HL-60/S4 treated with phorbol 12-myristate 13-acetate at 8.2 ng/mL for 4 days and 3 days (cell line): ENCODE data around the gene XPO6.
"Not testable (repeated sequence)": the region's sequence is repeated elsewhere in the genome, so short reads cannot be mapped to it uniquely, and the experiment has no call there.

Experiments used
- in situ Hi-C: fragments of 300-500 bp; cut with MboI; formaldehyde crosslinking; loops from 2 replicates; pipeline ENCODE4 v1.15.0; 2022; ENCODE audit warnings: low sequenced_read_pairs

XPO6 gene

DNA sequence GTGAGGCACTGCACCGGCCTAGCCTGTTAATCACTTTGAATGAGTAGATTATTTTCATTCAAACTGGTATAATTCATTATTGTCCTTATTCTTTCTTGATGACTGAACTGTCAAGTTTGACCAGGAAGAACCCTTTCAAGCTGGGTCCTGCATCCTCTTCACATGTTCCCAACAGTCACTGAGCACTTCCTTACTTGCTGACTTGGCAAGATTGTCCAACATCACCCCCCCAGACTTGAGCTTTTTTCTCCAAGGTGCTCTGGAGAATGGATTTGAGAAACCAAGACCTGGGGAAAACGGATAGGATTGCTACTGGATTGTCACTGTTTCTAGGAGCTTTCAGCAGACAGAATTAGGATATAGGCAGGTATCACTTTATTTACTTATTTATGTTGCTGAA lies 93.1 kb downstream of the XPO6 start:
- in situ Hi-C loops, result no loop called here

DNA sequence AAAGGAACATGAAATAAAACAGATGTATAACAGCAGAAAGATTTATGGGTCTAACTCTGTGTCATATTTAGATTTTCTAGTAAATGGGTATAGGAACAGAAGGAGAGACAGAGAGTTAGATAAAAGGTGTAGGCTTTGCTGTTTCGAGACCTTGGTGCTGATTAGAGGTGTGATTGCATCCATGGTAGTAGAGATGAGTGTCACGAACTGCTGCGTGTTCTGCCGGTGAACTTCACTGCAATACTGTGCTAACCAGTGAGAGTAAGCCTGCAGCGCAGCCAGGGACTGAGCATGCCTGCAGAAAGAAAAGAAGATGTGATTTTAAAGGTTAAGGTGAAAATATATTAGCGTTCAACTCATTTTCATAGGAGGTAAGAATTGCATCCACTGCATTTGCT lies 94.6 kb downstream of the XPO6 start:
- in situ Hi-C loops, result no loop called here

DNA sequence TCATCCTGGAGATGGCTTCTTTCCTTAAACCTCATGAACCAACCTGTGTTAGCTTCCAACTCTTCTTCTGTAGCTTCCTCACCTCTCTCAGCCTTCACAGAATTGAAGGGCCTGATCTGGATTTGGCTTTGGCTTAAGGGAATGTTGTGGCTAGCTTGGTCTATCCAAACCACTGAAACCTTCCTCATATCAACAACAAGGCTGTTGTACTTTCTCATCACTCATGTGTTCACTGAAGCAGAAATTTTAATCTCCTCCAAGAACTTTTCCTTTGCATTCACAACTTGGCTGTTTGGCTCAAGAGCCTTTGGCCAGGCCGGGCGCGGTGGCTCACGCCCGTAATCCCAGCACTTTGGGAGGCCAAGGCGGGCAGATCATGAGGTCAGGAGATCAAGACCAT lies 95.9 kb downstream of the XPO6 start:
- in situ Hi-C loops, result not testable (repeated sequence)

DNA sequence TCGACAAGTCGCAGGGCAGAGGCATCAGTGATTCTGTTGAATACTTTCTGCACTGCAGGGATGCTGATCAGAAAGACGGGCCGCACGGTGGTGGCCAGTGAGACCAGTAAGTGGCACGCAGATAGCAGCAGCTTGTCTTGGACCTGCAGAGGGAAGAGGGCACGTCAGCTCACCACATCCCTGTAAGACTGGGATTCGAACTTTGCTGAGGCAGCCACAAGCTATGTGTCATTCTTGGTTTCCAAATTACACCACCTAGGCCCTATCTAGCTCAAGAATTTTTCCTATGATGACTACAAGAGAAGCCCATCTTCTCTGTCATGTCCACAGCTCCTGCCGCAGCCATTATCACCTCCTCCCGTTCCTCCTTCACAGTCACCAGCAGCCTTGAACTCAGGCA lies 98.9 kb downstream of the XPO6 start:
- in situ Hi-C loops, result no loop called here

DNA sequence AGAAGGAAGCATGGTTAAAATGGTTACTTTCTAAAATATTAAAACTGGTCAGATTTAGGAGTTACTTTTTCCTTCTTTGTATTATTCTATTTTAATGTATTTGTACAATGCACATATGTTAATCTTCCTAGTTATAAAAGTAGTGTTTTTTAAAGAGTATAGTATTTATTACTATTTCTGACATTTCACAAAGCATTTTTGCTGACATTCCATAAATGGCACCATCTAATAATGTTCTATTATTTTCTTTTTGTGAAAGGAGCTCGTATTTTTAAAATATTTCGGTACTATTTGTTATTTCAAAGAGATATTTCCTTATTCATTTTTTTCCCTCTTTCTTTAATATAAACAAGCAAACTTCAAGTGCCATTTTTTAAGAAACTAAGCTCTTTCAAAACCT lies 100.8 kb downstream of the XPO6 start:
- in situ Hi-C loops, result no loop called here

DNA sequence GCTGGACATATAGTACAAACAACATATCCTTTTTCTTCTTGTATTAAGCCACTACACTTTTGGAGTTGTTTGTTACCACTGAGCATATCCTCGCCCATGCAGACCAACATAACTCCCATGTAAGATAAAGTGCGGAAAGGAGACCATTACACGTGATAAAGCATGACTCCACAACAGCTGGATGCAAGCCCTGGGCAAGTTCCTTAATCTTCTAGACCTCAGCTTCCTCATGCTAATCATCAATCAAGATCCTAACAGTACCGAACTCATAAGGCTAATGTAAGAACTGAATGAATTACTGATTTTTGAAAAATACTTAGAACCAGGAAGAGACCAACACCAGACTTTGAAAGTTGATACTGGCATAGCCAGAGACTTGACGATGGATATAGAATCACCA lies 101.3 kb downstream of the XPO6 start:
- in situ Hi-C loops, result no loop called here

DNA sequence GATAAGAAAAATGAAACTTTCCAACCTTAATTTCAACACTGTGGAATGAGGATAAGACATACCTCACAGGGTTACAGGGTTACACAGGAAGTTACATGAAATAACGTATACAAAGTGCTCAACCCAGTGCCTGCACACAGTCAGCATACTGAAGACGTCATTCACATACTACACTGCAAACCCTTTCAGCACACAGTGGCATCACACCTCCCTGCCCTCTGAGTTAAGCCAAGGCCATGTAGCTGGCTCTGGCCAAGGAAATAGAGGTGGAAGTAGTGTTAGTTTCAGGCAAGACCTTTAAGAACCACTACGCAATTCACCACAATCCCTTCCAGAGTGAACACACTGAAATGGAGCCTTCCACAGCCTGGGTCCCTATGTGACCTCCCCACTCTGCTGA lies 101.7 kb downstream of the XPO6 start:
- in situ Hi-C loops, result no loop called here

DNA sequence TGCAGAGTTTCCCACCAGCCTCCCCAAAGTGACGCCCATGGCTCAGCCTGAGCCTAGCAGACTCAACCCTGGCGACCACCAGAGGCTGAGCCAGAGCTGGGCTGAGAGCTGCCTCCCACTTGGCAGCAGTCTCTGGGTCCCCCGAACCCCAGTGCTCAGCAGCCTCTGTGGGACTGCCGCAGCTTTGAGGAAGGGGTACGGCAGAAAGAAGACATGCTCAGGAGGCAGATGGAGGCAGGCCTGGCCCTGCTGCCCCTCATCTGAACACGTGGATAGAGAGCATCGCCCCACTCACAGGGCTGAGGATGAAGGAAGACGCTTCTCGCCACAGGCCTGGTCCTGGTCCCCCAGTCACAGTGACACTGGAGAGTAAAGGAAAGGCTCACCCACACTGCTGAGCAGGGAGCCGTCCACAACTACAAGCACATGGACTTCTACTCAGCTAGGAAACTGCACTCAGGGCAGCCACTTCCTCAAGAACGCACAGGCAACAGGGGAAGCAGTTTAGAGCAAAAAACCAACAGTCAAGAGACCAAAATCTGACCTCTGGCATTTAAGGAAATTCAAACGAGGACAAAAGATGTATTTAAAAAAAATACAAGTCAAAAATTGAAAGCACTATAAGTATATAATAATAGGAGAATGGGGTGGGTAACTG lies 103.0 kb downstream of the XPO6 start:
- in situ Hi-C loops, result no loop called here

DNA sequence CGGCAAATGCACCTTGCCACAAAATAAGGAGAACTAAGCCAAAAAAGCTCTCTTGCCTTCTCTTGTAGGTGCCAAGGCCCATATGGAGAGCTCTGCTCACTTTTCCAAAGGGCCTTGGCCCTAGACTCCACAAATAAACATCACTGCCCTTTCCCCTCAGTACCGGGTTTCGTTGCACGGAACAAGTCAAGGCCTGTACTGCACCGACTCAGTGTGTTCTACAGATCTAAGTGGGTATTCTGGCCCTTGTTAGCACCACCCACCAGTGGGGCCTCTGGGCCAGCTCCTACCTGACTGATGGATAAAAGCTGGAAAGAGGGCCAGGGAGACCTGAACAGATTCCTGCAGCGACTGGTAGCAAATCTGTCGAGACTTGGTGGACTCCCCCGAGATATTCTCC lies 104.5 kb downstream of the XPO6 start:
- in situ Hi-C loops, result no loop called here

DNA sequence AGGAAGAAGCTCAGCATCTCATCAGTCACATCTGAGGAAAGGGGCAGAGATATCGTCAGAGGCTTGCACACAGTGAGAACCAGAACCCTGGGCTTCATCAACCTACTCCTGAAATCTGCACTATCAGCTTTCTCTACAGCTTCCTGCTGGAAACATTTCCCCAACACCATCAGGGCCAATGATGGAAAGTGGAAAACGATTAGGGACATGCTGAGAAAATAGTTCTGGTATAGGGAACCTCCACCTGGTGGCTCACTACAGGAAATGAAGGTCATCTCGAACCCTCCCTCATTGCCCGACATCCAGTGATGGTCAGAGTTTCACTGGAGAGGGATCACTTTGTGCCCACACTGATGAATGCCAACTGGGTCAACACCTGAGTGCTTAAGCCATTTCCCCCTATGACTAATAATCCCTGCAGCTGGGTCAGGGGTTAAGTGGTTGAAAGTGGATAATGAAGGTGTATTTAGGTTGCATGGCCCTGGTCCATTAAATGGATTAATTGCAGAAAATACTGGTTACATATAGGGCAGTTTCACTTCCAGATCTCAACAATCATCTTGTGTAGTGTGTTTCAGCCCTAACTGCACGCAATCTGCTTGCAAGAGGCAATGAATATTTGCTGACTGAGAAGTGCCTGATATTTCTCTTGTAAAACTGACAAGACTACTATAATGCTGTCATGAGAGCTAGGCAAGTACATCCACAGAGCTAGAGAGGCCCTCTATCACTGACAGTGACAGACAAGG lies 105.1 kb downstream of the XPO6 start:
- in situ Hi-C loops, result no loop called here

DNA sequence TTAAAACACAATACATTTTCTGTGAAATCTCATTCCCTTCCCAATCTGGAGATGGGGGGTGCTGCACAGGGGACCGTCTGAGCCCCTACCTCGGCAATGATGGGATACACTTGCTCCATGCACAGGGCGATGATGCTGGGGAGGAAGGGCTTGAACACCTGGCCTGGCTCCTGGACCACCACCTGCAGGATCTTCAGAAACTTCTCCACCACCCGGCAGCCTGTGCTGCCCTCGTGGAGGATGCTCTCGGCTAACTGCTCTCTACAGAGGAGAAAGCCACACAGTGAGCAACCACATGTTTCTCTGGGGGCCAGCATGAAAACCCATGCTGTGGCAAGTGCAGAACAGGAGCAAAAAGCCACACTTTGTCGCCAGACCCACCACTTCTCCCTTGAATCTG lies 105.8 kb downstream of the XPO6 start:
- in situ Hi-C loops, result no loop called here

DNA sequence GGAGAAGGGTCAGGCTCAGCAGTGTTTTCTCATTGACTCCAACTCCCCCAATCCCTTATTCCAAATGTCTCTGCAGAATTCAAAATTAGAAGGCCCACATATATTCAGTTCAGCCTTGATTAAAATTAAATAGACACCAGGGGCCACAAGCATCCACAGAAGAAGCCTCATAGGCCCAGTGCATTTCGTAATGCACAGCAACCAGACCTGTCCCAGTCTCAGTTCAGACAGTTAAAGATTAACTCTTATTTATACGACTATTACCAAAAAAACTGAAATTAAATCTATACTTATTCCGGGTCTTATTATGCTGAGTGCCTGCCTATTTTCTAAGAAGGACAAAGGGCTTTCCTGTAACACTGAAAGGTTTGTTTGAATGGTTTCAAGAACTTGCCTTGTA lies 106.5 kb downstream of the XPO6 start:
- in situ Hi-C loops, result no loop called here

DNA sequence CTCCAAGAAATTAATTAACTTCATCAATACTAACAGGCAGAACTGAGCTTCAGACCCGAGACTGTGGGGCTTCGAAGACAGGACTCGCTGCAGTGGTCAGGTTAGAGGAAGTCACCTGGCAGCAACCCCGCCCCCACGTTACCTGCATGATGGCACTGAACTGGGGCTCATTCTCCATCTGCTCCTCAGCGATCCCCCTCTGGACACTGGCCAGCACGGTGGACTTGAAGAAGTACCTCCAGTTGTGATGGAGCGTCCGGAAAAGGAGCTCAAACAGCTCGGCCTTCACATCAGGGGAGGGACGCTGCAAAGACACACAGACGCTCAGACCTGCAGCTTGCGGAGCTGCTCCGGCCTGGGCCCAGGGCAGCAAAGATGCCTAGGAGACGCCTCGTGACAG lies 107.4 kb downstream of the XPO6 start:
- in situ Hi-C loops, result no loop called here

DNA sequence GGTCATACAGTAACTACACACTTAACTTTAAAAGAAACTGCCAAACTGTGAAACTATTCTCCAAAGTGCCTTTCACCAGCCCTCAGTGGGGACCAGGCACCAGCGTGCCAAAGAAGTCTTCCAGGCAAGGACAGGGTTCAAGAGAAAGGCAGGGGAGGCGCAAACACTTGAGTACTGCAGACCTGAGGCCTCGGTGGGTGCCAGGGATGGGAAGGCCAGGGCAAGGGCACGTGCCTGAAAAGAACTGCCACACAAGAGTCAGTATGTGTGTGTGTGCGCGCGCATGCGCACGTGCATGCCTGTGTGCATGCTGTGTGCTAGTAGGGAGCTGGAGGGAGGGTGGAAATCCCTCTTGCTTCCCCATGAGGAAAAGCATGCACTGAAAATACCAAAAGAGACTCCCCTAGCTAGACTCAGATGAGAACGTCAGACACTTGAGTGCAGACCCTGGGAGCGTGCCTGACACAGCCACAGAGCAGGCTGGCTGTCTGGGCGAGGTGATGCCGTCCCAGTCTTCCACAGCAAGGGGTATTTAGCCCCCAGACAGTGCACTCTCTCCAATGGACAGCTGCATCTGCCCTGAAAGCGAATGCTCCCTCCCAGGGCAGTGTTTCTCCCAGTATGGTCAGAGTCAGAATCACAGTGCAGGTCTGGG lies 108.1 kb downstream of the XPO6 start:
- in situ Hi-C loops, result no loop called here

DNA sequence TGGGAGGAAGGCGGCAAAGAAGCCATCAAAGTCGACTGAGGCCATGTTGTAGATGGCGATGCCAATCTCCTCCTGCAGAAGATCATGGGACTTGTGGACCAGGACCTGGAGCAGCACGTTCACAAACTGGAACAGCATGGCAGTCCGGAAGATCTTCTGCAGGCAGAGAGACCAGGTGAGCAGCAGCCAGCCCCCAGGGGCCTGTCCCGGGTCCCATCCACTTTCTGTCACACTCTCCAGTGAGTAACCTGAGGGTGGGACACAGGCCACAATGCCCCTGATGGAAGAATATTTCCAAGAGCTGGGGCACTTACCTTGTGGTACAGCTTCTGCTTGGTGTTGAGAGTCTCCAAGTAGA lies 110.3 kb downstream of the XPO6 start:
- in situ Hi-C loops, result no loop called here

DNA sequence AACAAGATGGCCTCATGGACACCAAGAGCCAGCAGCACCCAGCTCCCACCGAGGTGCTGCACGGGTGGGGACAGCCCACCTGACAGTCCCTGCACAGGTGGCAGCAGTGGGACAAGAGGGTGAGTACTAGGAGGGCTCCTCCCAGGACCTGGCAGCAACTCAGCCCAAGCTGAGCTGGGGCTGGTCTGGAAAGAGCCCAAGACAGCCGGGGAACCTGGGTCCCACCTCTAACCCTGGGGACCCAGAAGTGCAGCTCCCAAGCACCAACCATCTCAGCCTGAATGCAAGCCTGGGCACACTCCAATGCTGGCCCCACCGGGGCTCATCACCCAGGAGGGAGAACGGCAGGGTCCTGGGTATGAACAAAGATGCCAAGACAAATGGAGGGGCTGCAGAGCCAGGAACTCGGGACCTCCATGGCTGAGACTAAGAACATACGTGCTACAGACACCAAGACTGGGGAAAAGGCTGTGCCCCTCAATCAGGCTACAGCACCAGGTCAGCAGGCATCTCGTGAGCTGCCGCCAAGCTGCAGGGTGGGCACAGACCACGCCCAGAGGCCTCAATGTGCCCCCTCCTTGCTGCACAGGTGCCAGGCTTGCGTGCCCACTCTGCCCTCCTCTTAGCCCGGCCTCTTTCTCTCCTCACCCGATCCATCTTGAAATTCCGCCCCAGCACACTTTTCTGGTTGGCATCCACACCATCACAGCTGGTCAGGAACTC lies 110.8 kb downstream of the XPO6 start:
- in situ Hi-C loops, result no loop called here

DNA sequence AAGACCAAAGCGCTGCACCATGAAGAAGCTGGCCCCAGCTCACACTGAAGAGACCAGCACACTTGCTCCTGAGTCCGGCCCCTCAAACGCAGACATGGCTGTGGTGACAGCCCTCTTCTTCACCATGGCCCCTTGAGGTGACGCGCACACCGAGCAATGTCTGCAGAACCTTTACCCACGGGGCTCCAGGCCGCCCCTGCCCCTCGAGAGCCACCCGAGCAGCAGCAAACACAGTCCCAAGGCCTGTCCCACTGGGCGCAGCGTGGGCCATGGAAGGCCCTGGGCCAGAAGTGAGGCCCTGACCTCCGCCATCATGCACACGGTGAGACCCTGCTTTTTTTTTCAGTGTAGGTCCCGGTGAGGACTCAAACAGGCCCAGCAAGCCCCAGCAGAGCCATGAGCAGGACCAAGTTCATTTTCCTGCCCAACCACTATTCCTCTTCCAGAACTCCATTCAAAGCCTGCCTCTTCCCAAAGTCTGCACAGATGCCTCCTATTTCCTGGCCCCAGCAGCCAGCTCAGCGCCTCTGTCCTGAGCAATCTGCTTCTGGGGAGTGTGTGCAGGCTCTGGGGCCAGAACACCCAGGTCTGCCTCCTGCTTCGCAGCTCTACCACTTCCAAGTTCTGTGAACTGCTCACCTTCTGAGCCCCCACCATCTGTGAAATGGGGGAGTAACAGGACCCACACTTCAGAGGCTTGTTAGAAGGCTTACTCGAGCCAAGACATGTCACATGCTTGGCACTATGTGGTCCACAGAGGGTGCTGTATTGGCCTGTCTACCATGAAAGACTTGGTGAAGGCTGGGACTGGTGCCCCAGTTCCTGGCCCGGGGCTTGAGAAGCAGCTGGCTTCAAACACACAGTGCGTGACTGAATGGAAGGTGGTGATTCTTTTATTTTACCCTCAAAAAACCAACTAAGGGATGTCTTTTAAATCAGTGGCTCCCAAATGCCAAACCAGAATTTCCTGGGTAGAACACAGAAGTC lies 112.5 kb downstream of the XPO6 start:
- in situ Hi-C loops, result no loop called here

DNA sequence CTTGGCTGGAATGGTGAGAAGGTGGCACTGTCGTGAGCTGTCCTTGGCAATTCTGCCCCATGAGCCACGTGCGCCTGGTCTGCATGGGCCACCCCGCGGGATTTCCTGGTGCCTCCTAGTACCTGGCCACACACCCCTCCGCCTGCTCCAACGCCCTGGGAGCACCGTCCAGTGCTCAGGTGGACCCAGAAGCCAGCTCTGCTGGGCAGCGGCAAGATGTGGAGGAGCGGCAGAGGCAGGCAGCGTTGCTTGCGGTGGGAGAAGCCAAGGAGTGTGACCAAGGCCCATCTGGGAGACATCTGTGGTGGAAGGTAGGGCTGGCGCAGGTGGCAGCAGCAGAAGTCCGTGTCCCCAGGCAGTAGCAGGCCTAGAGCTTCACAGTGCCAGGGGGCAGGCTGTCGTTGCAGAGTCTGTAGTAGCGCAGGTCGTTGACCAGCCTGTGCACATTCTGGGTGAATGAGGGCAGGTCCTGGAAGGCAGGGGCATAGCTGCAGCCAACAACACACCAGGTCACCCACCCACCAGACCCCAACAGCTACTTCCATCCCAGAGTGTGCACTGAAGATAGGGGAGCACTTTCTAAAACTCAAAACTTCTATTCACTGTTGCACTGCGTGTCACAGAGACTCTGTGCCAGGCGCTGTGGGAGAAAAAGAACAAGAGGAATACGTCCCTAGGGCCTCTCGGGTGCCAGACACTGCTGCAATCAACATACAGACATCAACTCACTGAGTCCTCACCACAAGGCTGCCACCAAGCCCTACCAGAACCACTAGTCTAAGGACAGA lies 113.4 kb downstream of the XPO6 start:
- in situ Hi-C loops, result no loop called here

DNA sequence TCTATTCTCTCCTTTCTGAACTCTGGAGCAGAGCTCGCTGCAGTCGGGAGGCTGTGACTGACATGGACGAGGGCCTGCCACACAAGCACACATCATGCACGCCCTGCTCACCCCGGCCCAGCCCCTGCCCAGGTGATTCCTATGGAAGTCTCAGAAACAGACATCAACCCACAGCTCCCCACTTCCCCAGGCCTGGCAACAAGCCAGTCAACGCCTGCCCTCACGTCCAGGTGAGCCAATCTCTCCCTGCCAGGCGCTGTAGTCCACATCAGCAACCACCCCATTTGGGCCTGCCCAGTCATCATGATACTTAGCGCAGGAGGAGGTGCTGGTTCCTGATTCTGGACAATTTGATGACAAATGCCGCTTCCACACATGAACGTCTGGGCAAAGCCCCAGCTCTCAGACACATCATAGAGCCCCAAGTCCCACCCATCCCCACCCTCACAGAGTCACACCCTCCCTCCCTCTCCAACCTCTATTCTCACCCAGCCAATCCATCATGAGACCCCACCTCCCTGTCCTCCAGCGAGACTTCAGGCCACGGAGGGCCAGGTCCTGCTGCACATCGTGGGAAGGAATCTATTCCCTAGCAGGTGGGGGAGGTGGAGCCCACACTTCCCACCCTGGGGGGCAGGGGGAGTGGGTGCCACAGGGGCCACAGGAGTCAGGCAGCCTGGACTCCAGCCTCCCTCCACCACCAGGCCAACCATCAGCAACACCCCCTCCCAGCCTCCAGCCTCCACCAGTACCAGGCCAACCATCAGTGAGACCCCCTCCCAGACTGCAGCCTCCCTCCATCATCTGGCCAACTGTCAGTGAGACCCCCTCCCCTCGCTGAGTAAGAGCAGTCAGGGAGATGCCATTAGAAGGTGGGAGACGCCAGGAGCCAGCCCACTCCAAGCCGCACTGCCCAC lies 114.5 kb downstream of the XPO6 start:
- in situ Hi-C loops, result no loop called here
